Erythroblast (primary cell): ENCODE measurements around the gene S100A14.

Source experiments
- GATA1 ChIP-seq: IDR thresholded peaks from 2 replicates; pipeline ENCODE4 v1.6.1; 2011; ENCODE audit warnings: low read depth, mild to moderate bottlenecking, control low read depth, low read length, moderate library complexity
- POLR2A ChIP-seq: IDR thresholded peaks from 2 replicates; pipeline ENCODE4 v1.6.1; 2011; ENCODE audit warnings: mild to moderate bottlenecking, low read length

DNA sequence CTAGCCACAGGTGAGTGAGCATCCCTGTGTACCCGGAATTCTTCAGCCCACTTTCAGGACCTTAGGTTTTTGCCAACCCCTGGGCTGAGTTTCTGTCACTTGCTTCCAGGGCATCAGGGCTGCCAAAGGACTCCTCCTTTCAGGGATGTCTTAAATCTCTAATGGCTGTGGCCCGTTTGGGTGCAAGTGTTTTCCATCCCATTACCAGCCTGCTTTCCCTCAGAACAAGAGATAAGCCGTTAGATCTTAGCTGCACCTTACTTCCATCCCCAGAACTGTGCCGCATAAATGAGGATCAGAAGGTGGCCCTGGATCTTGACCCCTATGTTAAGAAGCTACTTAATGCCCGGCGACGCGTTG lies 43.0 kb upstream of the S100A14 start:
- TF ChIP-seq POLR2A (no peak), GATA1 (no peak)
